GM21717 (cell line): ENCODE results near the gene RUNX1.

Source experiments
- ATAC-seq: cut with Tn5 transposase; IDR thresholded peaks from one replicate; pipeline ENCODE4 v1.9.1; 2021; ENCODE audit warnings: mild to moderate bottlenecking, moderate library complexity; ENCODE audit not compliant: unreplicated experiment

RUNX1 gene

DNA sequence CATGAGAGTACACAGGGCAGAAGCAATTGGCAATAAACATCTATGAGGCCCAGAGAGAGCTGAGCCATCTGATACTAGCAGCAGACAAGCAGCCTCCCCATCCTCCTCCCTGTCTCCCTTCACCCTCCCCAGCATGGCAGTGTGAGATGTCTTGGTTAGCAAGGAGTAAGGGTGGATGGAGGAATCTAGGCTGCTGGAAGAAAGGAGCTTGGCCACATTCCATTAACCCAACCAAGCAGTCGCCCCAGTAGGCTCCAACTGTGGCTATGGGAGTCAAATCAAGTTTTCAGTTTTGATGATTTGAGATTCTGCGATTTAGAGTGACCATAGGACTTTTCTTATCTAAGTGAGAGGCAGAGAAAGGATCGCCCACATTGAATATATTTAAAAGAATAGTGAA is 12.9 kb upstream of the RUNX1 start:
- no peak for ATAC-seq

DNA sequence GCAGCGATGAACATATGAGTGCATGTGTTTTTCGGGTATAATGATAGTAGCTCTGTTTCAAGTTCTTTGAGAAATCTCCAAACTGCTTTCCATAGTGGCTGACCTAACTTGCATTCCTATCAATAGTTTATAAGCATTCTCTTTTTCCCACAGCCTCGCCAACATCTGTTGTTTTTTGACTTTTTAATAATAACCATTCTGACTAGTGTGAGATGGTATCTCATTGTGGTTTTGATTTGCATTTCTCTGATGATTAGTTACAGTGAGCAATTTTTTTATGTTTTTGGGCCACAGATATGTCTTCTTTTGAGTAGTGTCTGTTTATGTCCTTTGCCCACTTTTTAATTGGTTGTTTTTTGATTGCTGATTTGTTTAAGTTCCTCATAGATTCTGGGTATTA is 10.6 kb upstream of the RUNX1 start:
- ATAC-seq, result no peak

DNA sequence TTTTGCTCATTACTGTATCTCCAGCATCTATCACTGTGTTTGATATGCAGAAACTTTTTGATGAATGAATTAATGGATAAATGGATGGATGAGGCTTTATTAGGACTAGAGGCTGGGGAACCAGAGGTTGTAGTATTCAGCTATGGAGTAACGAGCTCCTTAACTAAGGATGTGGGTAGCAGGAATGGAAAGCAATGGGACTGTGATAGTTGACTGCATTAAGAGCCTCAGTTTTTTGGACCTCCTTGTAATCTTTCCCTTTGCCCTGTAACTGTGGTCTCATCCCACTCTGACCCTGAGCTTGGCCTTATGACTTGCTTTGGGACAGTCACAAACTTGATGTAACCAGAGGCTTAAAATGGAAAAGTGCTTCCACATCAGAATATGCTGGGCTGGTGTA is 9.0 kb upstream of the RUNX1 start:
- no peak for ATAC-seq

DNA sequence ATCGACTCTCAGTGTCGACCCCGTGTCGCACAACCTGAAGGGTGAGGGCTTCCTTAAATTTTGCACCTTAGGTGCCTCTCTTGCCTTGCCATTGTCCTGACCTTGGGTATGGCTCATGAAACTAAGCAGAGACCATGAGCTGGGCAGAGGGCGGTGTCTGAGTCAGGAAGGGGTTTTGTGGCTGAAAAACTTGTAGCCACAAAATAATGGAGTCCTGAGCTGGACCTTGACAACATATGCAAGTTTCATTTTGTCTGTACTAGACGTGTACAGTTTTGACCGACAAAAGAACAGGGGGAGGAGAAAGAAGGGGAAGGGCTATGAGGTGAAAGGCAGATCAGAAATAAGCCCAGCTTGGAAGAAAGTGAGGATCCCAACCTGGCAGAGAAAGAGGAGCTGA is 8.3 kb upstream of the RUNX1 start:
- peak; percentile 62 for ATAC-seq

DNA sequence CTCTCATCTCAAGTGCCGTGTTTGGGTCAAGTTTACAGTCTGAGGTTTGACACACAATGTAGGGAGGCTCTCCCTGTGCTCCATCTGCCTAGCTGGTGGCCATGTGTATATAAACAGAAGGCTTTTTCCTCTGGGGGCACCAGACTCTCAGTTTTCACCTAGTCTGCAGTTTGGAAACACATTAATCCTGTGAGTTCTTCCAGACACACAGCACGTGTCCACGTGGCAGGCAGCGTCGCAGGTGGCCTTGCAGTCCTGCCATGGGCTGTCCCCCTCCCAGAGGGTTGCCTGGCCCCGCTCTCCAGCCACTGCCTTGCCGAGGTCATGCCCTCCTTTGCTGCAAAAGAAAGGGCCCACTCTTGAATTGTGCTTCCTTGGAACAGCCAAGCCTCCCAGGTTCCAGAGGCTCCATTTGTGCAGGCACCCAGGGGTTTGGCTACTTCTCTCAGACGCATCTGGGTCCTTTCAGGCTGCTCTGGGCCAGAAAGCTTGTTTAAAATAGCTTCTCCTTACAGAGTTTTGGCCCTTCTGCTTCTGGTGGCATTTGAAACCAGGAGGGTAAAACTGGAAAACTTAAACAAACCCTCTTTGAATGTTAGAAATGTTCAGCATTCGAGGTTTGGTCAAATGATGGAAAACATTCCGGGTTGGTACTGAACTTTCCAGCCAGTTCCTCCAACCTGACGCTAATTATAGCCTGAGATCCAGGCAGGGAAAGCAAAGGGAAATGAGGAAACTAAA is 4.4 kb upstream of the RUNX1 start:
- ATAC-seq, result no peak

DNA sequence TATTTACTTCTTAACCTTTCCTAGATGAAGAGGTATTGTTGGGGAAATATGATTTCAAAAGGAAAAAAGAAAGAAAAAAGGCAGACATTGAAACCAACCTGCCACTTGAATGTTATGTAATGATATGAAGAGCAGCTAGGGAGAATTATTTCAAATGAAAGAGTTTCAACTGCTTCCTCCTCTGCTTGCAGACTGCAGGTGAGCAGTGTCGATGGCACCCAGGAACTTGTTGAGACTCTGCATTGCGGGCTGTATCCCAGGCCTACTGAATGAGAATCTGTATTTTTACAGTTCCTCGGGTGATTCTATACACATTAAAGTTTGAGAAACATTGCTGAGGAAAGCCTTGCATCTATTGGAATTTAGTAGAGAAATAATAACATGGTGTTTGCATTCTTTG is 3.7 kb upstream of the RUNX1 start:
- ATAC-seq, result no peak

DNA sequence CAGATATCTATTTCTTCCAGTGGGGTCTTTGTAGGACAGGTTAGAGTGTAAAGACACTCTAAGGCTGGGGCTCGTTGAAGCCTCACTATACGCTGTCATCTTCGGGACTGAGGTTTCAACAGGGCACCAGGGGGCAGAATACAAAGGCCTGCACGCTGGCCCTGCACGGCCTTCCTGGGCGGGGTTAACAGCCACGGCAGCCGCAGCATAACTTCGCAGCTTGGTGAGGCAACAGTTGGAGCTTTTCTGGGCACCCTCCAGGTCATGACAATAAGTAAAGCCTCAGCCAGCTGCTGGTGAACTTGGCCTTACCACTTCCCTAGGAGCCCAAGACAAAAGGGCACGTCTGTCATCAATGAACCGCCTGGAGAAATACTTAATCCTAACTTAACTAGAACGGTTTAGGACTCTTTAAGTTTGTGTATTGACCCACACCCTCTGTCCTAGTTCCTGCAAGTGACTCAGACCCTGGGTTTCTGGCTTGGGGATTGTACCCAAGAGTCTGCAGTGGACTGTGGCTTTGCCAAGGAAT is 2.3 kb upstream of the RUNX1 start:
- no peak for ATAC-seq

GRCh38 chr21:35050348-35051286 is 1.5 kb upstream of the RUNX1 start:
- ATAC-seq, result no peak

GRCh38 chr21:35048183-35048601 is 910 bp downstream of the RUNX1 start:
- no peak for ATAC-seq

DNA sequence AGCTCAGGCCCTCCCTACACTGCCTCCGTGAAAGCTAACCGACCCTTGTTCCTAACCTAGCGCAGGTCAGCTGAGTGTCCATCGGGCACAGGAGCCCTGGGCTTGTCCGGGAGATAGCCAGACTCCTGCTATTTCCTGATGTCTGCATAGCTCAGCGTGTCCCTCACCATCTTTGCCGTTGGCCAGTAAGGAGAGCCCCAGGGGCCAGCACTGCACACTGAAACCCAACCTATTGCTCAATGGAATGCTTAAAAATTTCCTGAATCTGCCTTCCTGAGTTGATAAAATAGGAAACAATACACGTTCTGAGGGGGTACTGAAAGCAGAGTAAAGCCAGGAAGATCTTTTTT is 2.2 kb downstream of the RUNX1 start:
- ATAC-seq, result no peak

GRCh38 chr21:35046263-35046624 is 2.9 kb downstream of the RUNX1 start:
- no peak for ATAC-seq

DNA sequence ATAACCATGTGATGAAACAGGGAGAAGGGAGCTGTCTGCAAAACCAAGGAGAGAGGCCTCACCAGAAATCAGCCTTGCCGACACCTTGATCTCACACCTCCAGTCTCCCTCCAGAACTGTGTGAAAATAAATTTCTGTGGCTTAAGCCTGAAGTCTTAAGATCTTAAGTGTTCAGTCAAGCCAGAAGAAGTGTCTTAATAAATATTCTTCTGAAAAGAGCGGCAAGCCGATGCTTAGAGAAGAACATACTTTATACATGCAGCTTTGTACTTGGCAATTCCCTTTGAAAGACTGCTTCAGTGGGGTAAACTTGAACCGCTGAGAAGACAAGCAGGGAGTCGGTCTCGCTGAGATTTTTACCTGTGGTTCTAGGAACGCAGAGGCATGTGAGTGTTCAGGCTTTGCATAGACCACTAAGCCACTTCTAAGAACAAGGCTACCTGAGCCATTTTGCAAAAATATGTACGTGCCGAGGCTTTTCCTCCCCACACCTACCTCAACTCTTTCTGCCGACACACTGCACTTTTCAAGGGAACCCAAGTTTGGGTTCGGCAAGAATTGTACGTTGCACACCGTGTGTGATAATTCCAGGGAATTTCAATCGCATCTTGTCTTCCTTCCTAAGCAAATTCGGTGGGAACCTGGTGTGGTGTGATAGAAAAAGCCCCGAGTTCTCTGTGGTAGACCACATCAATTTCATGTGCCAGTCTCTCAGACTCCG is 3.4 kb downstream of the RUNX1 start:
- no peak for ATAC-seq

DNA sequence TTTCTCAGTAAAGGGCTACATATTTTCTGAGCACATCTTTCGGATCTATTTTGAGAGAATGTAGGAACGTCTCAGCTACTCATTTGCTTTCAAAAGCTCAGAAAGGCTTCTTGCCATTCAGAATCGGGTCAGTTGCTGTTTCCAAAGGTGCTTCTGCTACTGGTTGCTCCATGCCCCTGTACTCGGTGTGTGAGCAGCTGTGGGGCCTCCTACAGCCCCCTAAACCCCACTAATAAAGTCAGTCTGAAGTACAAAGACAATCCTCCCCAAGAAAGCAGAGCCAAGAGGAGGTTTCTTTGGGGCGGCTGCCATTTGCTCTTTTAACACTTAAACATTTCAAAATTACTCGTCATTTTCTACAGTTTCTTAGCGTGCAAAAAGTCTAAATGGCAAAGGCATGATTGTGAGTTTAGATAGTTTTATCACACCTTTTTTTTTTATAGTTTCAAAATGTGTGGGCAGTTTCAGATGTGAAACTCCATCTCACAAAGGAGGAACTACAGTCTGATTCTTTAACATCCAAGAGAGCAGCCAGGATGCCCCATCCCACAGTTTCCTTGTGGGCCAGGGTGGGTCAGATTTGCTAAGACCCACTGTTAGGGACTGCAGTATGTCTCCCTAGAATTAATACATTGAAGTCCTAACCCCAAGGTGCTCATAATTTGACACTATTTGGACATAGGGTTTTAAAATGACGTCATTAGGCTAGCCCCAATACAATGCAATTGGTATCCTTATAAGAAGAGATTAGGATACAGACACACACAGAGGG is 4.1 kb downstream of the RUNX1 start:
- ATAC-seq, result no peak

DNA sequence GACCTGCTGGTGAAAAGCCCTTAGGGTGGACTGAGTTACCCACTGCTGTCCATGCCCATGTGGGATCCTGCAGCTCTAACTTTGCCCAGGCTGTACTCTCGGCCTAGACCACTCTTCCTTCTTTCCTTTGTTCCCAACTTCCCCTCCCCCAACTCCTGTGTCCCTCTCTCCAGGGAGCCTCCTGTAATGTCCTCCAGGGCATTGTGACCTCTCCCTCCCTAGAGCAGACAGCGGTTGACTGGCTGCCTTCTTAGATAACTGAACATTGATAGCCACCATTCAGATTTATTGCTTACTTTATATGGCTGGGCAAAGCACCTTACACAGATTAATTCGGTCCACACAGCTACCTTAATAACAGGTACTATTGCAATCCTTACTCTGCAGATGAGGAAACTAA is 5.0 kb downstream of the RUNX1 start:
- ATAC-seq, result no peak

- ATAC-seq, result no peak
Measured at GRCh38 chr21:35043549-35043948, 5.6 kb downstream of the RUNX1 start.

DNA sequence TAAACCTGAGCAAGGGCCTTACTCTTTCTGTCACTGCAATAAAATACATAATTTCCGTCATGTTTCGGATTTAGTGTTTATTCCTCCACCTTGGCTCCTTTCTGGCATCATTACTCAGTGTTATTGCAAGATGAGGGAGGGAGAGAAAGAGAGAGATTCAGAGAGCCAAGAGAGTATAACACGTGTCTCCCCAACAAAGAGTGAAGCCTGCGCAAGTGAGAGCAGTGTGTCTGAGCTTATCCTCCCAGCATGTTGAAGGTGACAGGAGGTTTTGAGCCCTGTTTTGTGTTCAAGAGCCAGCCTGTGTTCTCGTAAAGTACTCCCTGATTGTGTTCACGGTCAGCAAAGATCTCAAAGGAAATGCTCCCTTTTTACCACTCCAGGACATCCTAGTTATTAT is 6.3 kb downstream of the RUNX1 start:
- ATAC-seq, result no peak

- ATAC-seq, result no peak
Measured at GRCh38 chr21:35041881-35042280, 7.2 kb downstream of the RUNX1 start.

GRCh38 chr21:35041122-35041521 is 8.0 kb downstream of the RUNX1 start:
- no peak for ATAC-seq

DNA sequence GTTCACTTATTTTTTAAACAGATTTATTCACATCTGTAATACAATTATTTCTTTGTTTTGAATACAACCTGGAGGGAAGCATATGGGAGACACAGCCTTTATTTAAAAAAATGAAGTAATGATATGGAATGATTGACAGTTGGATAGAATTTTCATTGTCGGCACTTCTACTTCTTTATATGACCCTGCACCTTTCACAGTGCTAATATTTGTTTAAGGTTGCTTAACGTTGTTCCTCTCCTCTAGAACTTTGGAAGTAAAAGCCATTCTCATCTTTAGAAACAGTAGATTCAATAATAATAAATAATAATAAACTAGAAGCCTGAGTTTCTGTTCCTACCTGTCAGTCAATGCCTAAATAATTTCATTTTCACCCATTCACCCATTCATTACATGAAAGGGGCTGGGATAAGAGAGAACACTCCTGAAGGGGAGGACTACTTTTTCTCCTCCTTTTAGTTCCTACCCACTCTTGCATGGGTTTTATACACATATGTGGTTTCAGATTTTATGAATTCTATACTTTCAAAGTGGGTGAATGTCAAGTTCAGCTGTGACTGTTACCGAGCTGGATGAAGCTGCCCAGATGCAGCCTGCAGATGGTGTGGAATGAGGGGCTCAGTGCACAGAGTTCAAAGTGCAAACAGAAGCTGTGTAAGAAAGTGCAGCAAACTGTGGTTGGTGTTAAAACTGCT is 9.4 kb downstream of the RUNX1 start:
- ATAC-seq, result no peak

- no peak for ATAC-seq
Measured at GRCh38 chr21:35038772-35039319, 10.3 kb downstream of the RUNX1 start.
